ENCODE data around the gene B4GALT2.

DNA sequence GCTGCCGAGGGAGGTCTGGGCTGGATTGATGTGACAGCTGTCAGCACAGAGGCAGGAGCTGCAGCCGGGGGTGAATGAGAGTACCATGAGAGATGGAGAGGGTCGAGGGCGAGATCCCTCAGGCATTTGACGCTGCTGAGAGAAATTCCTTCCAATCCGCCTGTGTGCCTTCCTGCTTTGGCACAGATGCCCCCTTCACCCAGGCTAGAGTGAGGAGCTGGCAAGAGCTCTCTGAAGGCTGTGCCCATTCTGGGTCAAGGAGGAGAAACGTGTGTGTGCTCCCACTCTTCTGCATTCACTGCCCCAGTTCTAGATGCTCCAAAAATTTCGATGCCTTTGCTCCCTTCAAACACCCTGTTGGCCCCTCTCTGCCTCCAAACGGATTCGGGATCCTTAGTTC, 40.6 kb upstream of the B4GALT2 start:
- TF ChIP-seq, protein P1, sequence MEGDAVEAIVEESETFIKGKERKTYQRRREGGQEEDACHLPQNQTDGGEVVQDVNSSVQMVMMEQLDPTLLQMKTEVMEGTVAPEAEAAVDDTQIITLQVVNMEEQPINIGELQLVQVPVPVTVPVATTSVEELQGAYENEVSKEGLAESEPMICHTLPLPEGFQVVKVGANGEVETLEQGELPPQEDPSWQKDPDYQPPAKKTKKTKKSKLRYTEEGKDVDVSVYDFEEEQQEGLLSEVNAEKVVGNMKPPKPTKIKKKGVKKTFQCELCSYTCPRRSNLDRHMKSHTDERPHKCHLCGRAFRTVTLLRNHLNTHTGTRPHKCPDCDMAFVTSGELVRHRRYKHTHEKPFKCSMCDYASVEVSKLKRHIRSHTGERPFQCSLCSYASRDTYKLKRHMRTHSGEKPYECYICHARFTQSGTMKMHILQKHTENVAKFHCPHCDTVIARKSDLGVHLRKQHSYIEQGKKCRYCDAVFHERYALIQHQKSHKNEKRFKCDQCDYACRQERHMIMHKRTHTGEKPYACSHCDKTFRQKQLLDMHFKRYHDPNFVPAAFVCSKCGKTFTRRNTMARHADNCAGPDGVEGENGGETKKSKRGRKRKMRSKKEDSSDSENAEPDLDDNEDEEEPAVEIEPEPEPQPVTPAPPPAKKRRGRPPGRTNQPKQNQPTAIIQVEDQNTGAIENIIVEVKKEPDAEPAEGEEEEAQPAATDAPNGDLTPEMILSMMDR (IDR thresholded peaks at IDR 0.05; ENCODE audit: borderline replicate concordance, extremely low read depth, low read length, poor library complexity, severe bottlenecking) = no peak
- TF ChIP-seq EZH2 (IDR thresholded peaks at IDR 0.05; ENCODE audit: borderline replicate concordance, low read depth, low read length, severe bottlenecking) = no peak

All from DND-41 (cell line).